ENCODE measurements around the gene PRKN.

DNA sequence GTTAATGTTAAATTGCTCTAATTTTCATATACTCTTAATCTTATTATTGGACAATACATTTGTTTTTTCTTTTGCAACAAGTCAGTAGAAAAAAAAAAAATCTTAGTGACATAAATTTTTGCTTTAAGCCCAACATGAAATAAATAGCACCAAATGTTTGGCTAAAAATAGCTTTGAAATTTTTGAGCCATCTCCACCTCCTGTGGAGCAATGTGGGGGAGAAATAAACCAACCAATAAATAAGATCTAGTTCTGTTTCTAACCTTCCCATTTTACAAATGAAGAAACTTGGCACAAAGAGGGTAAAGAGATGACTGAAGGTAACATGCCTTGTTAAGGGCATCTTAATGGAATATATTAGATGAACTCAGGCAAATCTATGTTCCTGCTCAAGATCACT is 91.4 kb downstream of the PRKN start:
- TF ChIP-seq, protein P1, sequence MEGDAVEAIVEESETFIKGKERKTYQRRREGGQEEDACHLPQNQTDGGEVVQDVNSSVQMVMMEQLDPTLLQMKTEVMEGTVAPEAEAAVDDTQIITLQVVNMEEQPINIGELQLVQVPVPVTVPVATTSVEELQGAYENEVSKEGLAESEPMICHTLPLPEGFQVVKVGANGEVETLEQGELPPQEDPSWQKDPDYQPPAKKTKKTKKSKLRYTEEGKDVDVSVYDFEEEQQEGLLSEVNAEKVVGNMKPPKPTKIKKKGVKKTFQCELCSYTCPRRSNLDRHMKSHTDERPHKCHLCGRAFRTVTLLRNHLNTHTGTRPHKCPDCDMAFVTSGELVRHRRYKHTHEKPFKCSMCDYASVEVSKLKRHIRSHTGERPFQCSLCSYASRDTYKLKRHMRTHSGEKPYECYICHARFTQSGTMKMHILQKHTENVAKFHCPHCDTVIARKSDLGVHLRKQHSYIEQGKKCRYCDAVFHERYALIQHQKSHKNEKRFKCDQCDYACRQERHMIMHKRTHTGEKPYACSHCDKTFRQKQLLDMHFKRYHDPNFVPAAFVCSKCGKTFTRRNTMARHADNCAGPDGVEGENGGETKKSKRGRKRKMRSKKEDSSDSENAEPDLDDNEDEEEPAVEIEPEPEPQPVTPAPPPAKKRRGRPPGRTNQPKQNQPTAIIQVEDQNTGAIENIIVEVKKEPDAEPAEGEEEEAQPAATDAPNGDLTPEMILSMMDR (conservative IDR thresholded peaks at IDR 0.05), result no peak
- no peak for TF ChIP-seq EZH2 (IDR thresholded peaks at IDR 0.05; ENCODE audit: low read depth)
